SK-N-SH (cell line): ENCODE measurements around the gene SPINT1. TPM values are rescaled to one million over a fixed set of nuclear protein-coding genes. Genes with fewer than 3 reads are reported as not detected.

Experiments
- CTCF ChIA-PET: fragments of 300-600, 350-600 bp; formaldehyde crosslinking; extraction: SDS; loops from one replicate; lab custom pipeline; 2021; lab: Yijun Ruan, JAX
- POLR2A ChIA-PET: fragments of 350-600 bp; sonication (Branson Sonifier 250); formaldehyde crosslinking; extraction: SDS; loops from one replicate; lab custom pipeline; 2020; ENCODE audit warnings: antibody characterized with exemption, inconsistent platforms; lab: Yijun Ruan, JAX
- DNase-seq: peaks from one replicate; pipeline ENCODE4 v3.0.0; 2012
- H2AFZ ChIP-seq: fragments of 200-600 bp; sonication (generic); 2 replicates; pipeline ENCODE4 v1.8.1; 2016; ENCODE audit warnings: antibody characterized with exemption, mild to moderate bottlenecking, low read depth
- H3F3A ChIP-seq: fragments of 200-600 bp; sonication (generic); replicated peaks from 2 replicates; pipeline ENCODE3; 2016; ENCODE audit warnings: antibody characterized with exemption, mild to moderate bottlenecking; ENCODE audit not compliant: insufficient read depth
- H3K27ac ChIP-seq, 2 experiments: fragments of 200-500 bp in 1 of 2; fragments of 200-600 bp in 1 of 2; sonication (Bioruptor generic) in 1 of 2; sonication (generic), shearing (Covaris generic) in 1 of 2; 2 replicates each; pipeline versions ENCODE4 v1.5.1 to v1.6.1; 2014 to 2016; ENCODE audit warnings: low read depth in 2 of 2, inconsistent platforms in 1 of 2, low read length in 1 of 2, mild to moderate bottlenecking in 1 of 2, mixed read lengths in 1 of 2
- H3K27me3 ChIP-seq: fragments of 200-600 bp; sonication (generic), shearing (Covaris generic); 2 replicates; pipeline ENCODE4 v1.6.1; 2016; ENCODE audit warnings: mixed run types; ENCODE audit not compliant: insufficient read depth
- H3K36me3 ChIP-seq, 2 experiments: fragments of 200-500 bp in 1 of 2; fragments of 200-600 bp in 1 of 2; sonication (Bioruptor generic) in 1 of 2; sonication (generic) in 1 of 2; replicated peaks in 1 of 2; 2 replicates each; pipeline versions ENCODE3 to v1.5.1; 2014 to 2016; ENCODE audit warnings: low read length in 1 of 2, mild to moderate bottlenecking in 1 of 2; ENCODE audit not compliant: insufficient read depth in 2 of 2, control insufficient read depth in 1 of 2
- H3K4me1 ChIP-seq, 2 experiments: fragments of 200-500 bp in 1 of 2; fragments of 200-600 bp in 1 of 2; sonication (Bioruptor generic) in 1 of 2; sonication (generic), shearing (Covaris generic) in 1 of 2; 2 replicates each; pipeline versions ENCODE4 v1.5.1 to v1.6.1; 2014 to 2016; ENCODE audit warnings: low read depth in 1 of 2, low read length in 1 of 2, mixed run types in 1 of 2; ENCODE audit not compliant: insufficient read depth in 2 of 2, control insufficient read depth in 1 of 2
- H3K4me2 ChIP-seq: fragments of 200-600 bp; sonication (generic), shearing (Covaris generic); 2 replicates; pipeline ENCODE4 v1.6.1; 2017; ENCODE audit warnings: mixed run types
- H3K4me3 ChIP-seq, 2 experiments: fragments of 200-500 bp in 1 of 2; fragments of 200-600 bp in 1 of 2; sonication (Bioruptor generic) in 1 of 2; sonication (generic), shearing (Covaris generic) in 1 of 2; 2 replicates each; pipeline versions ENCODE4 v1.5.1 to v1.8.1; 2014 to 2016; ENCODE audit warnings: low read depth in 2 of 2, inconsistent platforms in 1 of 2, low read length in 1 of 2, mild to moderate bottlenecking in 1 of 2, mixed read lengths in 1 of 2, moderate library complexity in 1 of 2
- H3K79me2 ChIP-seq: fragments of 200-600 bp; sonication (generic); 2 replicates; pipeline ENCODE4 v1.8.1; 2017; ENCODE audit warnings: mild to moderate bottlenecking; ENCODE audit not compliant: insufficient read depth
- H3K9ac ChIP-seq: fragments of 200-600 bp; sonication (generic); 2 replicates; pipeline ENCODE4 v1.6.1; 2017; ENCODE audit warnings: mixed run types
- H3K9me2 ChIP-seq: fragments of 200-600 bp; sonication (generic); 2 replicates; pipeline ENCODE4 v1.6.1; 2017; ENCODE audit warnings: mixed run types
- H3K9me3 ChIP-seq: fragments of 200-600 bp; sonication (generic); 2 replicates; pipeline ENCODE4 v1.6.1; 2017; ENCODE audit warnings: mixed run types, mild to moderate bottlenecking, moderate library complexity
- H4K20me1 ChIP-seq: fragments of 200-600 bp; sonication (generic); 2 replicates; pipeline ENCODE4 v1.6.1; 2017; ENCODE audit warnings: mild to moderate bottlenecking, mixed run types; ENCODE audit not compliant: insufficient read depth
- CHD2 ChIP-seq: fragments of 150-350 bp; IDR thresholded peaks from 2 replicates; pipeline ENCODE4 v1.6.1; 2018; ENCODE audit warnings: low read length; ENCODE audit not compliant: partially characterized antibody
- ELF1 ChIP-seq: IDR thresholded peaks from 2 replicates; pipeline ENCODE4 v1.4.0; 2012
- EP300 ChIP-seq, 2 experiments: IDR thresholded peaks; 2 replicates each; pipeline versions ENCODE4 v1.4.0 to v1.6.1; 2012; ENCODE audit warnings: borderline replicate concordance in 1 of 2, low read depth in 1 of 2, low read length in 1 of 2
- EZH2phosphoT487 ChIP-seq: fragments of 200-600 bp; sonication (generic); IDR thresholded peaks from 2 replicates; pipeline ENCODE4 v1.6.1; 2017; ENCODE audit warnings: low read depth, mixed run types, mild to moderate bottlenecking, antibody characterized with exemption, moderate library complexity, borderline replicate concordance
- FOSL2 ChIP-seq: IDR thresholded peaks from 2 replicates; pipeline ENCODE4 v1.4.0; 2012; ENCODE audit warnings: low read depth, mild to moderate bottlenecking, moderate library complexity, borderline replicate concordance
- FOXJ3 ChIP-seq: sonication (generic); formaldehyde crosslinking; IDR thresholded peaks from 2 replicates; pipeline ENCODE4 v1.5.1; 2020; ENCODE audit warnings: mild to moderate bottlenecking, missing genetic modification reagents
- FOXM1 ChIP-seq: IDR thresholded peaks from 2 replicates; pipeline ENCODE4 v1.4.0; 2012; ENCODE audit warnings: low read depth, mild to moderate bottlenecking
- JUND ChIP-seq: IDR thresholded peaks from 2 replicates; pipeline ENCODE4 v1.4.0; 2012
- MAX ChIP-seq: IDR thresholded peaks from 2 replicates; pipeline ENCODE4 v1.4.0; 2012; ENCODE audit warnings: low read depth
- MEF2A ChIP-seq: IDR thresholded peaks from 2 replicates; pipeline ENCODE4 v1.4.0; 2012; ENCODE audit warnings: low read depth, borderline replicate concordance
- RAD21 ChIP-seq: IDR thresholded peaks from 2 replicates; pipeline ENCODE4 v1.6.1; 2012; ENCODE audit warnings: mild to moderate bottlenecking, low read length
- RFX5 ChIP-seq: IDR thresholded peaks from 2 replicates; pipeline ENCODE4 v1.6.1; 2012; ENCODE audit warnings: mild to moderate bottlenecking, improper control_type of control experiment, low read length
- RXRA ChIP-seq: IDR thresholded peaks from 2 replicates; pipeline ENCODE4 v1.4.0; 2012; ENCODE audit warnings: low read depth, mild to moderate bottlenecking, borderline replicate concordance
- SMC3 ChIP-seq: IDR thresholded peaks from 2 replicates; pipeline ENCODE4 v1.6.1; 2012; ENCODE audit warnings: low read depth, low read length, improper control_type of control experiment
- TEAD4 ChIP-seq: IDR thresholded peaks from 2 replicates; pipeline ENCODE4 v1.4.0; 2012; ENCODE audit warnings: mild to moderate bottlenecking, borderline replicate concordance; ENCODE audit not compliant: insufficient read depth
- USF2 ChIP-seq: fragments of 150-350 bp; IDR thresholded peaks from 2 replicates; pipeline ENCODE4 v1.6.1; 2017; ENCODE audit warnings: antibody characterized with exemption, low read length, low read depth, borderline replicate concordance
- WGBS: methylation state at CpG from one replicate; pipeline ENCODE4 v1.1.6; 2017; ENCODE audit warnings: low lambda C conversion rate; 5-methylcytosine and 5-hydroxymethylcytosine counted together
- polyA plus RNA-seq, 3 experiments: library from polyadenylated mRNA; depleted of rRNA; stranded (reverse); fragments of >200 nt; gene quantifications; 2 replicates each; pipeline ENCODE4 v1.2.3, GENCODE V29; 2012
- TF ChIP-seq, protein P1 (sequence below): IDR thresholded peaks from 2 replicates; pipeline ENCODE4 v1.4.0; 2012; ENCODE audit warnings: low read depth, borderline replicate concordance
- TF ChIP-seq, protein P2 (sequence below): fragments of 150-350 bp; IDR thresholded peaks from 2 replicates; pipeline ENCODE4 v1.6.1; 2016; ENCODE audit warnings: mild to moderate bottlenecking, low read depth, low read length

Gene SPINT1
- polyA plus RNA-seq, 1 of the 3 experiments (the other 2 are of a cell fraction), result 2.0 TPM

- peaks cover 12 to 27% of the 10 kb centered on the region in 2 experiments for H3K36me3 ChIP-seq
- peak overlapping the region; percentile 96 for H3K4me2 ChIP-seq
- peak overlapping the region; percentile 94 to 98 for H3K4me3 ChIP-seq
- peak; percentile 31 for DNase-seq
- peak overlapping the region in 1 of 2 experiments; percentile 68; a peak in 1 of 4 replicates for H3K27ac ChIP-seq
- no peaks in the 10 kb centered on the region for H3K9me2 ChIP-seq
- peak overlapping the region; percentile 85; the same call in 1 of the 2 replicates for H2AFZ ChIP-seq
- WGBS, result 18% methylated on average over 19 of the region's 19 CpGs
- peaks cover 4 to 15% of the 10 kb centered on the region in 2 experiments; a peak in 1 of 4 replicates for H3K4me1 ChIP-seq
- H3K9me3 ChIP-seq, result no peaks in the 10 kb centered on the region
- H4K20me1 ChIP-seq, result no peaks in the 10 kb centered on the region
- no peaks in the 10 kb centered on the region for H3F3A ChIP-seq
- TF ChIP-seq, protein P1, sequence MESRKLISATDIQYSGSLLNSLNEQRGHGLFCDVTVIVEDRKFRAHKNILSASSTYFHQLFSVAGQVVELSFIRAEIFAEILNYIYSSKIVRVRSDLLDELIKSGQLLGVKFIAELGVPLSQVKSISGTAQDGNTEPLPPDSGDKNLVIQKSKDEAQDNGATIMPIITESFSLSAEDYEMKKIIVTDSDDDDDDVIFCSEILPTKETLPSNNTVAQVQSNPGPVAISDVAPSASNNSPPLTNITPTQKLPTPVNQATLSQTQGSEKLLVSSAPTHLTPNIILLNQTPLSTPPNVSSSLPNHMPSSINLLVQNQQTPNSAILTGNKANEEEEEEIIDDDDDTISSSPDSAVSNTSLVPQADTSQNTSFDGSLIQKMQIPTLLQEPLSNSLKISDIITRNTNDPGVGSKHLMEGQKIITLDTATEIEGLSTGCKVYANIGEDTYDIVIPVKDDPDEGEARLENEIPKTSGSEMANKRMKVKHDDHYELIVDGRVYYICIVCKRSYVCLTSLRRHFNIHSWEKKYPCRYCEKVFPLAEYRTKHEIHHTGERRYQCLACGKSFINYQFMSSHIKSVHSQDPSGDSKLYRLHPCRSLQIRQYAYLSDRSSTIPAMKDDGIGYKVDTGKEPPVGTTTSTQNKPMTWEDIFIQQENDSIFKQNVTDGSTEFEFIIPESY, result no peak
- TF ChIP-seq SMC3 (no peak), FOXM1 (no peak), ELF1 (no peak), RFX5 (no peak), TEAD4 (no peak), EZH2phosphoT487 (no peak), JUND (no peak), USF2 (no peak), MAX (no peak), EP300 (IDR thresholded peaks at IDR 0.05; ENCODE audit: borderline replicate concordance in 1 of 2, low read depth in 1 of 2, low read length in 1 of 2) (no peak), FOSL2 (no peak), RXRA (no peak), RAD21 (no peak), MEF2A (no peak), FOXJ3 (CRISPR knock-in tag) (no peak), CHD2 (no peak)
- TF ChIP-seq, protein P2, sequence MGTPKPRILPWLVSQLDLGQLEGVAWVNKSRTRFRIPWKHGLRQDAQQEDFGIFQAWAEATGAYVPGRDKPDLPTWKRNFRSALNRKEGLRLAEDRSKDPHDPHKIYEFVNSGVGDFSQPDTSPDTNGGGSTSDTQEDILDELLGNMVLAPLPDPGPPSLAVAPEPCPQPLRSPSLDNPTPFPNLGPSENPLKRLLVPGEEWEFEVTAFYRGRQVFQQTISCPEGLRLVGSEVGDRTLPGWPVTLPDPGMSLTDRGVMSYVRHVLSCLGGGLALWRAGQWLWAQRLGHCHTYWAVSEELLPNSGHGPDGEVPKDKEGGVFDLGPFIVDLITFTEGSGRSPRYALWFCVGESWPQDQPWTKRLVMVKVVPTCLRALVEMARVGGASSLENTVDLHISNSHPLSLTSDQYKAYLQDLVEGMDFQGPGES, result no peak
- peak overlapping the region; percentile 62 for H3K9ac ChIP-seq
- H3K27me3 ChIP-seq, result no peaks in the 10 kb centered on the region
- peaks cover 56% of the 10 kb centered on the region for H3K79me2 ChIP-seq
- CTCF ChIA-PET, result interaction anchor here (0.5 to 2.9 kb wide), 6 partner anchors 25 to 129 kb away, joined by 3 to 11 read pairs (median 3); partner anchors contain the start of gene RHOV
- POLR2A ChIA-PET, result interaction anchor here (0.8 kb wide), 1 partner anchor 26 kb away, joined by 3 read pairs; no protein-coding TSS in a partner anchor
These were observed 35.9 kb upstream of the SPINT1 start for GRCh38 chr15:40807888-40808461.
